Measurements from ENCODE around the gene TCF4.

TCF4 gene

GRCh38 chr18:55404832-55405465, 183.0 kb downstream of the TCF4 start:
- Histone ChIP-seq H3K9ac (ENCODE audit: low read length) (no peak overlapping the region), H3K27ac (ENCODE audit: low read length) (no peak overlapping the region)
- TF ChIP-seq EZH2phosphoT487 (IDR thresholded peaks at IDR 0.05; ENCODE audit: low read length) (no peak), EZH2 (optimal IDR thresholded peaks at IDR 0.05; ENCODE audit: low read depth, low read length) (no peak), CTCF (IDR thresholded peaks at IDR 0.05; ENCODE audit: low read length) (no peak)

GRCh38 chr18:55404136-55404830, 183.7 kb downstream of the TCF4 start:
- H3K27me3 ChIP-seq (replicated peaks; ENCODE audit: insufficient read depth, low read length) = no peaks in the 10 kb centered on the region
- H3K9ac ChIP-seq (ENCODE audit: low read length) = no peak overlapping the region
- H3K36me3 ChIP-seq (replicated peaks; ENCODE audit: insufficient read depth, low read length) = no peaks in the 10 kb centered on the region
- no peaks in the 10 kb centered on the region for H4K20me1 ChIP-seq (ENCODE audit: insufficient read depth, low read length)
- H3K27ac ChIP-seq (ENCODE audit: low read length) = no peak overlapping the region
- H3K9me3 ChIP-seq (replicated peaks; ENCODE audit: insufficient read depth, low read length) = no peaks in the 10 kb centered on the region
- DNase-seq = no peak
- H3K9me2 ChIP-seq (replicated peaks; ENCODE audit: insufficient read depth, low read length) = no peaks in the 10 kb centered on the region
- no peak overlapping the region for H2AFZ ChIP-seq (ENCODE audit: low read length)
- no peaks in the 10 kb centered on the region for H3K4me1 ChIP-seq (ENCODE audit: low read length)
- H3K79me2 ChIP-seq (ENCODE audit: low read length) = no peaks in the 10 kb centered on the region
- no peaks in the 10 kb centered on the region for H3F3A ChIP-seq (ENCODE audit: insufficient read depth, low read length)
- H3K4me2 ChIP-seq (ENCODE audit: low read depth, low read length) = no peak overlapping the region
- no peak for TF ChIP-seq EZH2 (optimal IDR thresholded peaks at IDR 0.05; ENCODE audit: low read depth, low read length)
- no peak for TF ChIP-seq EZH2phosphoT487 (IDR thresholded peaks at IDR 0.05; ENCODE audit: low read length)
- TF ChIP-seq CTCF (IDR thresholded peaks at IDR 0.05; ENCODE audit: low read length) = no peak
- H3K4me3 ChIP-seq (ENCODE audit: low read length) = no peak overlapping the region

More at GRCh38 chr18:55404832-55405465, 183.0 kb downstream of the TCF4 start:
- Histone ChIP-seq H3K79me2 (ENCODE audit: low read length) (no peaks in the 10 kb centered on the region), H3K4me3 (ENCODE audit: low read length) (no peak overlapping the region), H3K4me2 (ENCODE audit: low read depth, low read length) (no peak overlapping the region), H4K20me1 (ENCODE audit: insufficient read depth, low read length) (no peaks in the 10 kb centered on the region), H3F3A (ENCODE audit: insufficient read depth, low read length) (no peaks in the 10 kb centered on the region), H3K9me3 (replicated peaks; ENCODE audit: insufficient read depth, low read length) (no peaks in the 10 kb centered on the region), H3K36me3 (replicated peaks; ENCODE audit: insufficient read depth, low read length) (no peaks in the 10 kb centered on the region), H3K27me3 (replicated peaks; ENCODE audit: insufficient read depth, low read length) (no peaks in the 10 kb centered on the region), H3K9me2 (replicated peaks; ENCODE audit: insufficient read depth, low read length) (no peaks in the 10 kb centered on the region), H2AFZ (ENCODE audit: low read length) (no peak overlapping the region), H3K4me1 (ENCODE audit: low read length) (no peaks in the 10 kb centered on the region)
- no peak for DNase-seq

- no peaks in the 10 kb centered on the region for H3K4me1 ChIP-seq (ENCODE audit: low read length)
- no peaks in the 10 kb centered on the region for H3F3A ChIP-seq (ENCODE audit: insufficient read depth, low read length)
- no peak overlapping the region for H2AFZ ChIP-seq (ENCODE audit: low read length)
- H3K9me3 ChIP-seq (replicated peaks; ENCODE audit: insufficient read depth, low read length) = no peaks in the 10 kb centered on the region
- H3K4me2 ChIP-seq (ENCODE audit: low read depth, low read length) = no peak overlapping the region
- TF ChIP-seq EZH2phosphoT487 (IDR thresholded peaks at IDR 0.05; ENCODE audit: low read length) (no peak), EZH2 (optimal IDR thresholded peaks at IDR 0.05; ENCODE audit: low read depth, low read length) (no peak), CTCF (IDR thresholded peaks at IDR 0.05; ENCODE audit: low read length) (no peak)
- no peaks in the 10 kb centered on the region for H3K36me3 ChIP-seq (replicated peaks; ENCODE audit: insufficient read depth, low read length)
- H3K79me2 ChIP-seq (ENCODE audit: low read length) = no peaks in the 10 kb centered on the region
- H3K4me3 ChIP-seq (ENCODE audit: low read length) = no peak overlapping the region
- no peak for DNase-seq
- no peaks in the 10 kb centered on the region for H4K20me1 ChIP-seq (ENCODE audit: insufficient read depth, low read length)
- H3K27me3 ChIP-seq (replicated peaks; ENCODE audit: insufficient read depth, low read length) = no peaks in the 10 kb centered on the region
- no peak overlapping the region for H3K9ac ChIP-seq (ENCODE audit: low read length)
- no peak overlapping the region for H3K27ac ChIP-seq (ENCODE audit: low read length)
- no peaks in the 10 kb centered on the region for H3K9me2 ChIP-seq (replicated peaks; ENCODE audit: insufficient read depth, low read length)
Measured at GRCh38 chr18:55403421-55403949, 184.5 kb downstream of the TCF4 start.
